ENCODE data around the gene MRTFA.
"Not testable (repeated sequence)": the region's sequence is repeated elsewhere in the genome, so short reads cannot be mapped to it uniquely, and the experiment has no call there.

MRTFA gene

DNA sequence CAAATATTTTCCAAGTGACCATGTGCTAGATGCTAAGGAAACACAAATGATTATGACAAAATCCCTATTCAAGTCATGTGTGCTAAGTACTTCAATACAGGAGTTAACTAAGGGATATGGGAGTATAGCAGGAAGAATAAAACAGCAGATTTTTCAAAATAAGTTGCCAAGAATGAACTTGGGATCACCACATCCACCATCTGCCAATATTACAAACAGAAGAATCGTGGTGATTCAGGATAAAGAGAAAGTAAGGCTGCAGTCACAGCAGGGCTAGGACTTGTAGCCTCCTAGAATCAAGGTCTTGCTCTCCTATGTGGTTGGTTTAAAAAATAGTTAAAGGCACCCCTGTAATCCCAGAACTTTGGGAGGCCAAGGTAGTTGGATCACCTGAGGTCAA is 34.3 kb downstream of the MRTFA start:
- H3K4me3 ChIP-seq (replicated peaks; ENCODE audit: low read depth, low read length): no peak overlapping the region
- no peak for TF ChIP-seq CTCF (IDR thresholded peaks at IDR 0.05; ENCODE audit: low read depth, low read length, missing control alignments)
- DNase-seq (ENCODE audit: extremely low read depth, low read depth): no peak

DNA sequence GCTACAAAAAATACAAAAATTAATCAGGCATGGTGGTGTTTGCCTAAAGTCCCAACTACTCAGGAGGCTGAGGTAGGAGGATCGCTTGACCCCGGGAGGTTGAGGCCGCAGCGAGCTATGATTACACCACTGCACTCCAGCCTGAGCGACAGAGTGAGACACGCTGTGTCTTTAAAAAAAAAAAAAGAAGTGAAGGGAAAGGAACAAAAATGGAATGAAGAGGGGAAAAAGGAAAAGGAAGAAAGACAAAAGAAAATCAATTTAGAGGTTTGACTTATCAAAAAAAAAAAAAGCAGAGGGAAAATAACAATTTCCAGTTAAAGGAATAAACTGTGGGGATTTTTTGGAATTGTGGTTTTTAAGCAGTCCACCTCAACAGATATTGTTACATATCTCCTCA is 36.8 kb downstream of the MRTFA start:
- no peak for DNase-seq (ENCODE audit: extremely low read depth, low read depth)
- TF ChIP-seq CTCF (IDR thresholded peaks at IDR 0.05; ENCODE audit: low read depth, low read length, missing control alignments): no peak
- no peak overlapping the region for H3K4me3 ChIP-seq (replicated peaks; ENCODE audit: low read depth, low read length)

- not testable (repeated sequence) for H3K4me3 ChIP-seq (replicated peaks; ENCODE audit: low read depth, low read length); DNase-seq (ENCODE audit: extremely low read depth, low read depth)
Measured at GRCh38 chr22:40598712-40599111, 37.8 kb downstream of the MRTFA start.

DNA sequence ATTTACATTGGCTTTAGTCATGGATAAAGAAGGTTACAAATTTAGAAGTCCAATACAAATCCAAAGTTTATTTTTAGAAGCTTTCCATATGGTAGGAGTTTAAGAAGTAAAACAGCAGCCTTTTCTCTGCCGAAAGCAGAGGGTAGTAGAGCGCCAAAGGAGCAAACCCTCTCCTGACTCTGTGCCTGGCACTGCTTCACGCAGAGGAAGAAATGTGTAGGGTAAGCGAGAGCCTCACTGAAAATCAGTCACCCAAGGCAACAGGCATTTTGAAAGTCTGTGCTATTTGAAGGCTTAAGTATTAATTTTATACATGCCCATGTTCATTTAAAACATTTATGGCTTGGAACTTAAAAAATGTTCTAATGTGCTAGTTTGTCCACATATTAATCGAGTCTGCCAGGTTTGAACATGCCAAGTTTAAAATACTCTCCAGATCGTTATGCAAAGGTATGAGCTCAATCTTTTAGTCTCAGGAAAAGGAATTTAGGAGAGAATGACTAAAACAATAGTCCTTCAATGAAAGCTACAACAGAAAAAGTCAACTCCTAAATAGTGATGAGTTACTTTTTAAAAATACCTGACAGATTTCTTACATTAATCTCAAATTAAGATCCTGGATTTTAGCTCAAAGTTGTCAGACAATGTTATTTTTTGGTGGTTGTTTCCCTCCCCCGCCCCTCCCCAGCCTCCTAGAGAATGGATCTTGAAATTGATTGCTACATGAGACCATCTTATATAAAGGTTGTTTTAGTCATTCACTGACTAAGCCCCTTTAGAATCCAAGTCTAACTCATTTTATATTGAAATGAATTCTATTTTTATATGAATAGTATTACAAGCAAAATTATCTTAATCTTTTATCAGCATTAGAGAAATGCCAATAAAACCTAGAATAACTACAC is 38.7 kb downstream of the MRTFA start:
- no peak for DNase-seq (ENCODE audit: extremely low read depth, low read depth)
- TF ChIP-seq CTCF (IDR thresholded peaks at IDR 0.05; ENCODE audit: low read depth, low read length, missing control alignments): no peak
- H3K4me3 ChIP-seq (replicated peaks; ENCODE audit: low read depth, low read length): no peak overlapping the region

DNA sequence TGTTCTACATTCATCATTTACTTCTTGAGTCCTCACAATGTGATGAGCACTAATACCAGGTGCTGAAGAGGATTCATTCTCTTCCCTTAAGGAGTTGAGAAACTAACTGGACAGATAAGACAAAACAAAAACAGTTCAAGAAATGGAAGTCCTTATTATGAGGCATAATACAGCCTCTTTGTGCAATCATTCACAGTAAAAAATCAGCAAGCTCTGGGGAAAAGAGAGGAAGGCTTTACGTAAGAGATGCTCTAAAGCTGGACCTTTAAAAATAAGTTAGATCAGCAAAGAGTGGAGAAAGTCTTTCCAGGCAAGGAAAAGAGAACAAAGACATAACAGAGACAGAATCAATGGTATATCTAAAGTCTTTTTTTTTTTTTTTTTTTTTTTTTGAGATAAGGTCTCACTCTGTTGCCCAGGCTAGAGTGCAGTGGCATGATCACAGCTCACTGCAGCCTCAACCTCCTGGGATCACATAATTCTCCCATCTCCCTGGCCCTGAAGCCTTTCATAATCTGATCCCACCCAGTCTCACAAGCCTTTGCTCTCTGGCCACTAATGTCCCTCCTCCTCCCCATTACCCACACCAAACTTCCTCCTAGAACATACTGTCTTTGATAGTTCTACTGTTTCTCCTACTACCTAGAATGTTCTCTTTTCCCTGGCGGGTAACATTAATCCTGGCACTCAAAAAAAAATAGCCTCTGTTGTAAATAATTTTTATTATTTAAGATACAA is 40.9 kb downstream of the MRTFA start:
- H3K4me3 ChIP-seq (replicated peaks; ENCODE audit: low read depth, low read length): no peak overlapping the region
- no peak for TF ChIP-seq CTCF (IDR thresholded peaks at IDR 0.05; ENCODE audit: low read depth, low read length, missing control alignments)
- no peak for DNase-seq (ENCODE audit: extremely low read depth, low read depth)

- no peak overlapping the region for H3K4me3 ChIP-seq (replicated peaks; ENCODE audit: low read depth, low read length)
- TF ChIP-seq CTCF (IDR thresholded peaks at IDR 0.05; ENCODE audit: low read depth, low read length, missing control alignments): no peak
- DNase-seq (ENCODE audit: extremely low read depth, low read depth): no peak
Measured at GRCh38 chr22:40594924-40595323, 41.6 kb downstream of the MRTFA start.

DNA sequence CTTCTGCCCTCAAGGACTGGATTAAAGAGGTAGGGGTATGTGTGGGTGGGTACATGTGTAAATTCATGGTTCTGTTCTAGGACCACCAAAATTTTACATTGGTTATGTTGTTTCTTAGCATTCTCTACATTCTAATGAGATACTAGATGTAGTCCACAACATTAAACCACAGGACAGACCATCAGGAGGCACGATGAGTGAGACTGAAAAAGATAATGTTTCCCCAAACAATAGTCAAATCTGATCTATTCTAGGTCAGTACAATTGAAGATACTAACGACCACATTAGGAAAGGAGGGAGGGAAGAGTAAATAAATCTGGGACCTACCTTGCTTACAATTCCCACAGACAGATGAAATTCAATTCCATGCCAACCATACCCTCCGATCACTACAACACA is 42.2 kb downstream of the MRTFA start:
- no peak for DNase-seq (ENCODE audit: extremely low read depth, low read depth)
- no peak for TF ChIP-seq CTCF (IDR thresholded peaks at IDR 0.05; ENCODE audit: low read depth, low read length, missing control alignments)
- H3K4me3 ChIP-seq (replicated peaks; ENCODE audit: low read depth, low read length): no peak overlapping the region

Data from HFF-Myc (cell line).